ENCODE results near the gene MERTK.
"Not testable (repeated sequence)": the region's sequence is repeated elsewhere in the genome, so short reads cannot be mapped to it uniquely, and the experiment has no call there.

The MERTK gene

GRCh38 chr2:112007493-112007892 lies 109.1 kb downstream of the MERTK start:
- no peak for DNase-seq (ENCODE audit: low read depth in 2 of 2)

- no peak for DNase-seq (ENCODE audit: low read depth in 2 of 2)
Observed at GRCh38 chr2:112008910-112009485, 110.6 kb downstream of the MERTK start.

GRCh38 chr2:112010751-112011150 lies 112.3 kb downstream of the MERTK start:
- DNase-seq (ENCODE audit: low read depth in 2 of 2): no peak

- DNase-seq (ENCODE audit: low read depth in 2 of 2): no peak
Observed at GRCh38 chr2:112012556-112012955, 114.1 kb downstream of the MERTK start.

GRCh38 chr2:112018846-112019245 lies 120.4 kb downstream of the MERTK start:
- DNase-seq (ENCODE audit: low read depth in 2 of 2): no peak

- no peak for DNase-seq (ENCODE audit: low read depth in 2 of 2)
Observed at GRCh38 chr2:112019569-112019982, 121.2 kb downstream of the MERTK start.

GRCh38 chr2:112020561-112020960 lies 122.2 kb downstream of the MERTK start:
- no peak for DNase-seq (ENCODE audit: low read depth in 2 of 2)

GRCh38 chr2:112021290-112021689 lies 122.9 kb downstream of the MERTK start:
- no peak for DNase-seq (ENCODE audit: low read depth in 2 of 2)

GRCh38 chr2:112021781-112022231 lies 123.4 kb downstream of the MERTK start:
- no peak for DNase-seq (ENCODE audit: low read depth in 2 of 2)

GRCh38 chr2:112023707-112024106 lies 125.3 kb downstream of the MERTK start:
- DNase-seq (ENCODE audit: low read depth in 2 of 2): no peak

GRCh38 chr2:112024231-112024630 lies 125.8 kb downstream of the MERTK start:
- DNase-seq (ENCODE audit: low read depth in 2 of 2): no peak

- DNase-seq (ENCODE audit: low read depth in 2 of 2): no peak
Observed at GRCh38 chr2:112024896-112025491, 126.6 kb downstream of the MERTK start.

GRCh38 chr2:112026509-112026908 lies 128.1 kb downstream of the MERTK start:
- DNase-seq (ENCODE audit: low read depth in 2 of 2): no peak

GRCh38 chr2:112027767-112028166 lies 129.4 kb downstream of the MERTK start:
- no peak for DNase-seq (ENCODE audit: low read depth in 2 of 2)

- no peak for DNase-seq (ENCODE audit: low read depth in 2 of 2)
Observed at GRCh38 chr2:112029164-112029563, 130.8 kb downstream of the MERTK start.

GRCh38 chr2:112031473-112032223 lies 133.2 kb downstream of the MERTK start:
- no peak for DNase-seq (ENCODE audit: low read depth in 2 of 2)

GRCh38 chr2:112032224-112032586 lies 133.8 kb downstream of the MERTK start:
- DNase-seq (ENCODE audit: low read depth in 2 of 2): no peak

GRCh38 chr2:112032689-112033465 lies 134.5 kb downstream of the MERTK start:
- no peak for DNase-seq (ENCODE audit: low read depth in 2 of 2)

GRCh38 chr2:112033600-112033999 lies 135.2 kb downstream of the MERTK start:
- no peak for DNase-seq (ENCODE audit: low read depth in 2 of 2)

GRCh38 chr2:112034924-112035323 lies 136.5 kb downstream of the MERTK start:
- no peak for DNase-seq (ENCODE audit: low read depth in 2 of 2)

GRCh38 chr2:112035786-112036185 lies 137.4 kb downstream of the MERTK start:
- DNase-seq (ENCODE audit: low read depth in 2 of 2): no peak

- not testable (repeated sequence) for DNase-seq (ENCODE audit: low read depth in 2 of 2)
Observed at GRCh38 chr2:112039556-112039955, 141.1 kb downstream of the MERTK start.

Data from stimulated activated CD4-positive, alpha-beta T cell treated with anti-CD3 and anti-CD28 coated beads, Interleukin-12 subunit alpha, Interleukin-12 subunit beta, amount 100 ng/mL, for 24 hours (primary cell).